GM23338 (cell line): Measurements from ENCODE around the gene SNX14. TPM values are rescaled to one million over a fixed set of nuclear protein-coding genes. Genes with fewer than 3 reads are reported as not detected.

Experiments used
- ATAC-seq: fragments of 200-7000 bp; cut with Tn5 transposase; 3 replicates; pipeline ENCODE4 v1.9.1; 2020
- DNase-seq: peaks from one replicate; pipeline ENCODE4 v3.0.0-alpha.2; 2015; ENCODE audit warnings: low spot score
- H2AFZ ChIP-seq: fragments of 200-600 bp; sonication (generic); 2 replicates; pipeline ENCODE4 v1.8.0; 2016; ENCODE audit warnings: antibody characterized with exemption, mild to moderate bottlenecking, moderate library complexity
- H3F3A ChIP-seq: fragments of 200-600 bp; sonication (generic); replicated peaks from 2 replicates; pipeline ENCODE4 v1.8.0; 2017; ENCODE audit warnings: antibody characterized with exemption, mixed run types, low read depth
- H3K27ac ChIP-seq: fragments of 200-600 bp; sonication (generic); 2 replicates; pipeline ENCODE4 v1.6.1; 2016; ENCODE audit warnings: low read depth
- H3K27me3 ChIP-seq: fragments of 200-600 bp; sonication (generic); 2 replicates; pipeline ENCODE4 v1.8.0; 2016; ENCODE audit warnings: mild to moderate bottlenecking, mixed run types, moderate library complexity; ENCODE audit not compliant: insufficient read depth
- H3K36me3 ChIP-seq: fragments of 200-600 bp; sonication (generic); 2 replicates; pipeline ENCODE4 v1.8.0; 2016; ENCODE audit warnings: mild to moderate bottlenecking; ENCODE audit not compliant: insufficient read depth
- H3K4me1 ChIP-seq: fragments of 200-600 bp; sonication (generic); 2 replicates; pipeline ENCODE4 v1.8.0; 2016; ENCODE audit warnings: mild to moderate bottlenecking, moderate library complexity; ENCODE audit not compliant: insufficient read depth
- H3K4me2 ChIP-seq: fragments of 200-600 bp; sonication (generic); 2 replicates; pipeline ENCODE4 v1.7.1; 2017; ENCODE audit warnings: mixed run types
- H3K4me3 ChIP-seq: fragments of 200-600 bp; sonication (generic); 2 replicates; pipeline ENCODE4 v1.6.1; 2016; ENCODE audit warnings: mixed run types
- H3K79me2 ChIP-seq: fragments of 200-600 bp; sonication (generic); replicated peaks from 2 replicates; pipeline ENCODE4 v1.8.0; 2017; ENCODE audit warnings: mild to moderate bottlenecking; ENCODE audit not compliant: insufficient read depth
- H3K9me2 ChIP-seq: fragments of 200-600 bp; sonication (generic); 2 replicates; pipeline ENCODE4 v1.8.0; 2017; ENCODE audit not compliant: insufficient read depth
- H4K20me1 ChIP-seq: fragments of 200-600 bp; sonication (generic); replicated peaks from 2 replicates; pipeline ENCODE4 v1.8.0; 2017; ENCODE audit warnings: mild to moderate bottlenecking; ENCODE audit not compliant: insufficient read depth
- H3K27ac Mint-ChIP-seq: 2 replicates; pipeline ENCODE4 v1.8.0; 2020; ENCODE audit warnings: inconsistent platforms, mild to moderate bottlenecking, moderate library complexity, mixed read lengths
- H3K27me3 Mint-ChIP-seq: 3 replicates; pipeline ENCODE4 v1.8.0; 2022; ENCODE audit warnings: low read depth, mild to moderate bottlenecking, moderate library complexity, mixed read lengths, inconsistent platforms; ENCODE audit not compliant: insufficient read depth, poor library complexity
- H3K36me3 Mint-ChIP-seq: 3 replicates; pipeline ENCODE4 v1.8.0; 2021; ENCODE audit warnings: low read depth, mild to moderate bottlenecking, inconsistent platforms, moderate library complexity, mixed read lengths
- H3K4me1 Mint-ChIP-seq: 3 replicates; pipeline ENCODE4 v1.8.0; 2020; ENCODE audit warnings: mild to moderate bottlenecking, inconsistent platforms, mixed read lengths
- H3K4me3 Mint-ChIP-seq: 3 replicates; pipeline ENCODE4 v1.8.0; 2021; ENCODE audit warnings: moderate library complexity, mild to moderate bottlenecking, inconsistent platforms, mixed read lengths
- H3K9me3 Mint-ChIP-seq: 3 replicates; pipeline ENCODE4 v1.8.0; 2020; ENCODE audit warnings: moderate library complexity, mild to moderate bottlenecking, inconsistent platforms, mixed read lengths
- EZH2 ChIP-seq: fragments of 200-600 bp; sonication (generic); IDR thresholded peaks from one replicate; pipeline ENCODE4 v1.8.0; 2017; ENCODE audit warnings: antibody characterized with exemption, mild to moderate bottlenecking, low read depth; ENCODE audit not compliant: unreplicated experiment
- EZH2phosphoT487 ChIP-seq: fragments of 200-600 bp; sonication (generic); IDR thresholded peaks from one replicate; pipeline ENCODE4 v1.8.1; 2018; ENCODE audit warnings: antibody characterized with exemption; ENCODE audit not compliant: unreplicated experiment
- POLR2AphosphoS5 ChIP-seq: IDR thresholded peaks from 2 replicates; pipeline ENCODE4 v1.6.1; 2016; ENCODE audit warnings: antibody characterized with exemption, low read depth
- ZNF114 ChIP-seq: fragments of 250-450 bp; sonication (Bioruptor Pico); IDR thresholded peaks from 2 replicates; pipeline ENCODE4 v1.5.0; 2020; ENCODE audit warnings: mild to moderate bottlenecking, moderate library complexity
- ZNF331 ChIP-seq: fragments of 250-450 bp; sonication (Bioruptor Pico); IDR thresholded peaks from 2 replicates; pipeline ENCODE4 v1.5.0; 2020; ENCODE audit warnings: low read depth, mild to moderate bottlenecking, moderate library complexity
- polyA plus RNA-seq: library from polyadenylated mRNA; unstranded; fragments of >200 nt; fragmentation: Nextera tagmentation; extraction: Ambion mirVana; gene quantifications from 2 replicates; pipeline ENCODE4 v1.2.1, GENCODE V29; 2016
- total RNA-seq: library from RNA; depleted of rRNA; stranded (reverse); fragments of >200 nt; shearing (Covaris generic); gene quantifications from 2 replicates; pipeline ENCODE4 v1.2.3, GENCODE V29; 2014
- TF ChIP-seq, protein P1 (sequence below): fragments of 250-450 bp; sonication (Bioruptor Pico); IDR thresholded peaks from 2 replicates; pipeline ENCODE4 v1.5.0; 2020; ENCODE audit warnings: mild to moderate bottlenecking, moderate library complexity
- TF ChIP-seq, protein P2 (sequence below): IDR thresholded peaks from 2 replicates; pipeline ENCODE4 v1.6.1; 2016; ENCODE audit warnings: antibody characterized with exemption

The SNX14 gene
- total and polyA plus RNA-seq, 2 experiments from 2014 or later, result 23.1 to 32.0 TPM

DNA sequence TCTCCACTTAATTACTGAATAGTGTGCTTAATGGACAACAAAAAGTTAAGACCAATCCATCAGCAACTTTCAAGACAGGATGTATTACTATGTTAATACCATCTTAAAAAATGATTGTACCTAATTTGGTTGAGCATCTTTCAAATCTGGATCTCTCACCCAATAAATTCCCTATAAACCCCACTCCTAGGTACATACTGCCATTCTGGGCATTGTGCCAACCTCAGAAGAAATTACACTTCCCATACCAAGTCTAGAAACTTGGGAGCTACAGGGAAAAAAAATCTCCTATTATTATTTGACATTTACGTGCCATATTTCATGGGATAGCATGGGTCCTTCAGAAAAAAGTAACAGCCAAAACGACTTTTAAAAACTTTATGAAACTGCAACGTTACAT is 43.9 kb upstream of the SNX14 start (continued):
- TF ChIP-seq POLR2AphosphoS5, result no peak
- TF ChIP-seq, protein P1, sequence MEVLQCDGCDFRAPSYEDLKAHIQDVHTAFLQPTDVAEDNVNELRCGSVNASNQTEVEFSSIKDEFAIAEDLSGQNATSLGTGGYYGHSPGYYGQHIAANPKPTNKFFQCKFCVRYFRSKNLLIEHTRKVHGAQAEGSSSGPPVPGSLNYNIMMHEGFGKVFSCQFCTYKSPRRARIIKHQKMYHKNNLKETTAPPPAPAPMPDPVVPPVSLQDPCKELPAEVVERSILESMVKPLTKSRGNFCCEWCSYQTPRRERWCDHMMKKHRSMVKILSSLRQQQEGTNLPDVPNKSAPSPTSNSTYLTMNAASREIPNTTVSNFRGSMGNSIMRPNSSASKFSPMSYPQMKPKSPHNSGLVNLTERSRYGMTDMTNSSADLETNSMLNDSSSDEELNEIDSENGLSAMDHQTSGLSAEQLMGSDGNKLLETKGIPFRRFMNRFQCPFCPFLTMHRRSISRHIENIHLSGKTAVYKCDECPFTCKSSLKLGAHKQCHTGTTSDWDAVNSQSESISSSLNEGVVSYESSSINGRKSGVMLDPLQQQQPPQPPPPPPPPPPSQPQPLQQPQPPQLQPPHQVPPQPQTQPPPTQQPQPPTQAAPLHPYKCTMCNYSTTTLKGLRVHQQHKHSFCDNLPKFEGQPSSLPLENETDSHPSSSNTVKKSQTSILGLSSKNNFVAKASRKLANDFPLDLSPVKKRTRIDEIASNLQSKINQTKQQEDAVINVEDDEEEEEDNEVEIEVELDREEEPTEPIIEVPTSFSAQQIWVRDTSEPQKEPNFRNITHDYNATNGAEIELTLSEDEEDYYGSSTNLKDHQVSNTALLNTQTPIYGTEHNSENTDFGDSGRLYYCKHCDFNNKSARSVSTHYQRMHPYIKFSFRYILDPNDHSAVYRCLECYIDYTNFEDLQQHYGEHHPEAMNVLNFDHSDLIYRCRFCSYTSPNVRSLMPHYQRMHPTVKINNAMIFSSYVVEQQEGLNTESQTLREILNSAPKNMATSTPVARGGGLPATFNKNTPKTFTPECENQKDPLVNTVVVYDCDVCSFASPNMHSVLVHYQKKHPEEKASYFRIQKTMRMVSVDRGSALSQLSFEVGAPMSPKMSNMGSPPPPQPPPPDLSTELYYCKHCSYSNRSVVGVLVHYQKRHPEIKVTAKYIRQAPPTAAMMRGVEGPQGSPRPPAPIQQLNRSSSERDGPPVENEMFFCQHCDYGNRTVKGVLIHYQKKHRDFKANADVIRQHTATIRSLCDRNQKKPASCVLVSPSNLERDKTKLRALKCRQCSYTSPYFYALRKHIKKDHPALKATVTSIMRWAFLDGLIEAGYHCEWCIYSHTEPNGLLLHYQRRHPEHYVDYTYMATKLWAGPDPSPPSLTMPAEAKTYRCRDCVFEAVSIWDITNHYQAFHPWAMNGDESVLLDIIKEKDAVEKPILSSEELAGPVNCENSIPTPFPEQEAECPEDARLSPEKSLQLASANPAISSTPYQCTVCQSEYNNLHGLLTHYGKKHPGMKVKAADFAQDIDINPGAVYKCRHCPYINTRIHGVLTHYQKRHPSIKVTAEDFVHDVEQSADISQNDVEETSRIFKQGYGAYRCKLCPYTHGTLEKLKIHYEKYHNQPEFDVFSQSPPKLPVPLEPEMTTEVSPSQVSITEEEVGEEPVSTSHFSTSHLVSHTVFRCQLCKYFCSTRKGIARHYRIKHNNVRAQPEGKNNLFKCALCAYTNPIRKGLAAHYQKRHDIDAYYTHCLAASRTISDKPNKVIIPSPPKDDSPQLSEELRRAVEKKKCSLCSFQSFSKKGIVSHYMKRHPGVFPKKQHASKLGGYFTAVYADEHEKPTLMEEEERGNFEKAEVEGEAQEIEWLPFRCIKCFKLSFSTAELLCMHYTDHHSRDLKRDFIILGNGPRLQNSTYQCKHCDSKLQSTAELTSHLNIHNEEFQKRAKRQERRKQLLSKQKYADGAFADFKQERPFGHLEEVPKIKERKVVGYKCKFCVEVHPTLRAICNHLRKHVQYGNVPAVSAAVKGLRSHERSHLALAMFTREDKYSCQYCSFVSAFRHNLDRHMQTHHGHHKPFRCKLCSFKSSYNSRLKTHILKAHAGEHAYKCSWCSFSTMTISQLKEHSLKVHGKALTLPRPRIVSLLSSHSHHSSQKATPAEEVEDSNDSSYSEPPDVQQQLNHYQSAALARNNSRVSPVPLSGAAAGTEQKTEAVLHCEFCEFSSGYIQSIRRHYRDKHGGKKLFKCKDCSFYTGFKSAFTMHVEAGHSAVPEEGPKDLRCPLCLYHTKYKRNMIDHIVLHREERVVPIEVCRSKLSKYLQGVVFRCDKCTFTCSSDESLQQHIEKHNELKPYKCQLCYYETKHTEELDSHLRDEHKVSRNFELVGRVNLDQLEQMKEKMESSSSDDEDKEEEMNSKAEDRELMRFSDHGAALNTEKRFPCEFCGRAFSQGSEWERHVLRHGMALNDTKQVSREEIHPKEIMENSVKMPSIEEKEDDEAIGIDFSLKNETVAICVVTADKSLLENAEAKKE (CRISPR knock-in tag), result no peak

DNA sequence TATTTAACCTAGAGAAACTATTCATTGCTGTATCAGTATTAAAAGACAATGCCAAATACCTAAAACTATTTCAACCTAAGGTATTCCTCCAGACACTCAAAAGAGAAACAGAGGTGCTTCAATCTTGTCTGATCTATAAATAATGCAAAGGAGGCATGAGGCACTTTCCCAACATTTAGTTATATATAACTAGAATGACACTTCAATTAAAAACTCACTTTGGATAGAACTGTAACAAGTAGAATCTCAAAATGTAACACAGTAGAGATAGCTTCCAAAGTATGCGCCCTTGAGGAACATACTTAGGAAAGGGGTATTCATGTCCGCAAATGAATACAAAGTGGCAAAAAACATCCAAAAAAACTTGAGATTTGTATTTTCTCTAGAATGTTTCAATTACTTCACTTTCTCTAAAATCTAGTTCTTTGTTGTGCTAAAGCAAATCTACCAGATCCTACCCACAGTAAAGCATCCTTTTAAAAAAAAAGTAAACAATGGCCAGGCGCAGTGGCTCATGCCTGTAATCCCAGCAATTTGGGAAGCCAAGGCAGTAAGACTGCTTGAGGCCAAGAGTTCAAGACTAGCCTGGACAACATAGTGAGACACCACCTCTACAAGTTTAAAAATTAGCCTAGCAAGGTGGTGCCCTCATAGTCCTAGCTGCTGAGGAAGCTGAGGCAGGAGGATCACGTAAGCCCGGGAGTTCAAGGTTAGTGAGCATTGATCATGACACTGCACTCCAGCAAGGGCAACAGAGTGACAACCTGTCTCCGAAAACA is 38.7 kb upstream of the SNX14 start:
- H3K4me1 ChIP-seq, result peaks cover 19% of the 10 kb centered on the region
- H3K4me1 Mint-ChIP-seq, result peaks cover 36% of the 10 kb centered on the region
- no peaks in the 10 kb centered on the region for H3K27me3 ChIP-seq
- peaks cover 96% of the 10 kb centered on the region for H4K20me1 ChIP-seq
- H2AFZ ChIP-seq, result no peak overlapping the region
- H3K9me2 ChIP-seq, result no peaks in the 10 kb centered on the region
- H3K9me3 Mint-ChIP-seq, result no peaks in the 10 kb centered on the region
- peaks cover 98% of the 10 kb centered on the region for H3K36me3 Mint-ChIP-seq
- ATAC-seq (no peak), DNase-seq (no peak)
- H3K4me3 ChIP-seq, result no peak overlapping the region
- peak overlapping the region; percentile 47; the same call in 1 of the 2 replicates for H3K27ac ChIP-seq
- peaks cover 69% of the 10 kb centered on the region for H3K36me3 ChIP-seq
- H3K4me2 ChIP-seq, result no peak overlapping the region
- peaks cover 26% of the 10 kb centered on the region; the same call in 1 of the 2 replicates for H3F3A ChIP-seq
- H3K4me3 Mint-ChIP-seq, result no peak overlapping the region
- H3K79me2 ChIP-seq, result peaks cover 100% of the 10 kb centered on the region
- peaks cover 10% of the 10 kb centered on the region for H3K27me3 Mint-ChIP-seq
- no peak overlapping the region for H3K27ac Mint-ChIP-seq
- no peak for TF ChIP-seq ZNF331
- TF ChIP-seq ZNF114 (CRISPR knock-in tag), result no peak
- no peak for TF ChIP-seq EZH2phosphoT487
- TF ChIP-seq EZH2, result no peak
- no peak for TF ChIP-seq POLR2AphosphoS5
- TF ChIP-seq, protein P2, sequence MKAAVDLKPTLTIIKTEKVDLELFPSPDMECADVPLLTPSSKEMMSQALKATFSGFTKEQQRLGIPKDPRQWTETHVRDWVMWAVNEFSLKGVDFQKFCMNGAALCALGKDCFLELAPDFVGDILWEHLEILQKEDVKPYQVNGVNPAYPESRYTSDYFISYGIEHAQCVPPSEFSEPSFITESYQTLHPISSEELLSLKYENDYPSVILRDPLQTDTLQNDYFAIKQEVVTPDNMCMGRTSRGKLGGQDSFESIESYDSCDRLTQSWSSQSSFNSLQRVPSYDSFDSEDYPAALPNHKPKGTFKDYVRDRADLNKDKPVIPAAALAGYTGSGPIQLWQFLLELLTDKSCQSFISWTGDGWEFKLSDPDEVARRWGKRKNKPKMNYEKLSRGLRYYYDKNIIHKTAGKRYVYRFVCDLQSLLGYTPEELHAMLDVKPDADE, result no peak
- TF ChIP-seq, protein P1 (CRISPR knock-in tag), result no peak
